BJ (cell line): ENCODE data around the gene SERPINE2. TPM values are rescaled to one million over a fixed set of nuclear protein-coding genes. Genes with fewer than 3 reads are reported as not detected.

Experiments
- CTCF ChIA-PET: fragments of 350-600 bp; formaldehyde crosslinking; extraction: SDS; loops from one replicate; lab custom pipeline; 2021; ENCODE audit warnings: antibody characterized with exemption, inconsistent platforms; lab: Yijun Ruan, JAX
- POLR2A ChIA-PET: fragments of 300-600 bp; sonication (Branson Sonifier 250); formaldehyde crosslinking; extraction: SDS; loops from one replicate; lab custom pipeline; 2021; ENCODE audit warnings: antibody characterized with exemption; lab: Charles Lee
- DNase-seq: peaks from one replicate; pipeline ENCODE4 v3.0.0-alpha.2; 2011; ENCODE audit warnings: low read depth
- H3K27me3 ChIP-seq: 2 replicates; pipeline ENCODE4 v1.6.0; 2011; ENCODE audit warnings: low read length; ENCODE audit not compliant: control insufficient read depth, insufficient read depth
- H3K36me3 ChIP-seq: 2 replicates; pipeline ENCODE4 v1.5.1; 2011; ENCODE audit warnings: low read length; ENCODE audit not compliant: control insufficient read depth, insufficient read depth
- H3K4me3 ChIP-seq: 2 replicates; pipeline ENCODE4 v1.5.1; 2011; ENCODE audit warnings: low read depth, mild to moderate bottlenecking, control low read depth, low read length
- polyA plus RNA-seq: library from polyadenylated mRNA; depleted of rRNA; stranded (reverse); fragments of >200 nt; gene quantifications from 2 replicates; pipeline ENCODE4 v1.2.3, GENCODE V29; 2011
- TF ChIP-seq, protein P1 (sequence below): IDR thresholded peaks from 2 replicates; pipeline ENCODE4 v1.5.1; 2011; ENCODE audit warnings: low read depth, mild to moderate bottlenecking, control low read depth, inconsistent platforms, low read length, moderate library complexity; ENCODE audit not compliant: insufficient read depth

The SERPINE2 gene
- polyA plus RNA-seq, 1 experiment, result 750 TPM

DNA sequence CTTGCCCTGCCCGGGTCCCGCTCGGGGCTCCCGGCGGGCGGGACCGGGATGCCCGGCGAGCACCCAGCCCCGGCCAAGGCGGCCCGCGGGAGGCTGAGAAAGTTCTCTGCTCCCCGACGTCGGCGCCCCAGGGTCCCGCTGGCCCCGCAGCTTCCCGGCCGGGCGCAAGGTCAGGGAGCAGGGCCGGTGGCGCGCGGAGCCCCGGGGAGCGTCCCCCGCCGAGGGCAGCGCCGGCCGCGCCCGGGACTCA lies 331 bp downstream of the SERPINE2 start:
- POLR2A ChIA-PET, result no interaction called here

DNA sequence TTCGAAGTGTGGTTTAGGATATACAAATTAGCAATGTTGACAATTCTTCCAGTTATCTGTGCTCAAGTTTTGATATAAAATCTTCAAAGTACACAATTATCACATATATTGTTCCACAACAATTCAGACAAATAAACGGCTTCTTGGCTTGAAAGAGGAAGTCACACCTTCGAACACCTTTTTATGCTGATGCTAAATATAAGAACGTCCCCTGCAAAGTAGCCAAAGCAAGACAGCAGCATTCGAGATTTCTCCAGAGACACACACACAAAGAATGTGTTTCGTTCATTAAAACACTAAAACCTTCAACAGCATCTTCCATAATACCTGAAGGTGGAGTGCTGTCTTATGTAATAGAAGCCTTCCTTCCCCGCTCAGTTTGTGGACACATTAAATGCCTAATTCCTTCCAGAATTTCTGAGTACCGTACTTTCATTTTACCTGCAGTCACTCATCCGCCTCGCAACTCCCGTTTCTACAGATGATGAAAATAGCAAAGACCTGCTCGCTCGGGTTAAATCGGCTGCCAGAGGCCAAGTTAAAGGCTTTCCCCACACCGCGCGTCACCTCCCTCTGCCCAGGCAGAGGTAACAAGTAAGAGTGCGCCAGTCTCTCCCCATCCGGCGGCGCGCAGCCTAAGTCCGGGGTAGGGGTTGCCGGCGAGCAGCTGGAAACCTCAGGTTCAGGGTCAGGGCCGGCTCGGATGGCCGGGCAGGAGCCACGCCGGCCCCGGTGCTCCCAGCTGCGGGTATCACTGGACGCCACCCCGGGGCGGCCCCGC lies 847 bp downstream of the SERPINE2 start:
- Histone ChIP-seq H3K36me3 (peaks cover 3% of the 10 kb centered on the region; the same call in 1 of the 2 replicates), H3K27me3 (no peaks in the 10 kb centered on the region), H3K4me3 (peak overlapping the region; percentile 72)
- no peak for DNase-seq
- CTCF ChIA-PET, result interaction anchor here (0.9 to 2.0 kb wide), 8 partner anchors 43 to 249 kb away, joined by 3 to 21 read pairs (median 4); no protein-coding TSS in a partner anchor
- POLR2A ChIA-PET, result no interaction called here
- TF ChIP-seq, protein P1, sequence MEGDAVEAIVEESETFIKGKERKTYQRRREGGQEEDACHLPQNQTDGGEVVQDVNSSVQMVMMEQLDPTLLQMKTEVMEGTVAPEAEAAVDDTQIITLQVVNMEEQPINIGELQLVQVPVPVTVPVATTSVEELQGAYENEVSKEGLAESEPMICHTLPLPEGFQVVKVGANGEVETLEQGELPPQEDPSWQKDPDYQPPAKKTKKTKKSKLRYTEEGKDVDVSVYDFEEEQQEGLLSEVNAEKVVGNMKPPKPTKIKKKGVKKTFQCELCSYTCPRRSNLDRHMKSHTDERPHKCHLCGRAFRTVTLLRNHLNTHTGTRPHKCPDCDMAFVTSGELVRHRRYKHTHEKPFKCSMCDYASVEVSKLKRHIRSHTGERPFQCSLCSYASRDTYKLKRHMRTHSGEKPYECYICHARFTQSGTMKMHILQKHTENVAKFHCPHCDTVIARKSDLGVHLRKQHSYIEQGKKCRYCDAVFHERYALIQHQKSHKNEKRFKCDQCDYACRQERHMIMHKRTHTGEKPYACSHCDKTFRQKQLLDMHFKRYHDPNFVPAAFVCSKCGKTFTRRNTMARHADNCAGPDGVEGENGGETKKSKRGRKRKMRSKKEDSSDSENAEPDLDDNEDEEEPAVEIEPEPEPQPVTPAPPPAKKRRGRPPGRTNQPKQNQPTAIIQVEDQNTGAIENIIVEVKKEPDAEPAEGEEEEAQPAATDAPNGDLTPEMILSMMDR, result no peak

More for the DNA sequence above, 331 bp downstream of the SERPINE2 start:
- DNase-seq, result no peak
- Histone ChIP-seq H3K27me3 (no peaks in the 10 kb centered on the region), H3K36me3 (peaks cover 3% of the 10 kb centered on the region; the same call in 1 of the 2 replicates), H3K4me3 (peak overlapping the region; percentile 72)
- CTCF ChIA-PET, result interaction anchor here (0.5 to 2.0 kb wide), 10 partner anchors 42 to 248 kb away, joined by 3 to 21 read pairs (median 4); no protein-coding TSS in a partner anchor
- TF ChIP-seq, protein P1, result no peak

DNA sequence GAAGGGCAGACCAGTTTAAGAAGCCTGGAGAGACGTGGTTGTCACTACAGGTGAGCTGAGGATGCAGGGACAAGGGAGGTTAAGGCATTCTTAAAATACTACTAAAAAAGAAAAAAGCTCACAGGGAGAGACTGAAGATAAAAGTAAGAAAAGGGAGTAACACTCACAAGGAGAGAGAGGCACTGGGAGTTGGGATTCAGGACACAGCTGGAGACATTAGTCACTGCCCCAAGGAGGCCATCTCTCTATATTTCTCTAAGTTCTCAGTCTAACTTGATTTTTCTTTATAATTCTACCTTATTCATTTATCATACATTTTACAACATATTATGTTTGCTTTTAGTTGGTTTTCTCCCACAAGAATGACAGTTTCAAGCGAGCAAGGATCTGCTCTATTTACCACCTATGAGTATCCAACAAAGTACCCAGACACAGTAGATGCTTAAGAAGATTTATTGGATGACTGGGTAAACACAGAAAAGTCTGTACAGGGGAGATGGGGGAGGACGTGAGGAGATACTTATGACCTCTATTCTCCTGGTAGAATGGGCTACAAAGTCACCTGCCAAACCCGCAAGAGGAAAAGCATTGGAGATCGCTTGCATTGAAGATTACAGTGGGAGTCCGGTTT lies 2.2 kb downstream of the SERPINE2 start:
- peaks cover 3% of the 10 kb centered on the region; the same call in 1 of the 2 replicates for H3K36me3 ChIP-seq
- peak overlapping the region; percentile 72 for H3K4me3 ChIP-seq
- no peak for DNase-seq
- TF ChIP-seq, protein P1, result no peak
- H3K27me3 ChIP-seq, result no peaks in the 10 kb centered on the region
- CTCF ChIA-PET, result interaction anchor here (0.6 to 1.6 kb wide), 4 partner anchors 10 to 250 kb away, joined by 3 to 14 read pairs (median 4); no protein-coding TSS in a partner anchor
- POLR2A ChIA-PET, result no interaction called here

GRCh38 chr2:224034017-224034416 lies 5.1 kb downstream of the SERPINE2 start:
- H3K4me3 ChIP-seq, result no peak overlapping the region
- ChIA-PET POLR2A (no interaction called here), CTCF (interaction anchor here (2.5 kb wide), 1 partner anchor 41 kb away, joined by 10 read pairs; no protein-coding TSS in a partner anchor)
- TF ChIP-seq, protein P1, result no peak
- no peak for DNase-seq
- no peaks in the 10 kb centered on the region for H3K27me3 ChIP-seq
- peaks cover 9% of the 10 kb centered on the region for H3K36me3 ChIP-seq

DNA sequence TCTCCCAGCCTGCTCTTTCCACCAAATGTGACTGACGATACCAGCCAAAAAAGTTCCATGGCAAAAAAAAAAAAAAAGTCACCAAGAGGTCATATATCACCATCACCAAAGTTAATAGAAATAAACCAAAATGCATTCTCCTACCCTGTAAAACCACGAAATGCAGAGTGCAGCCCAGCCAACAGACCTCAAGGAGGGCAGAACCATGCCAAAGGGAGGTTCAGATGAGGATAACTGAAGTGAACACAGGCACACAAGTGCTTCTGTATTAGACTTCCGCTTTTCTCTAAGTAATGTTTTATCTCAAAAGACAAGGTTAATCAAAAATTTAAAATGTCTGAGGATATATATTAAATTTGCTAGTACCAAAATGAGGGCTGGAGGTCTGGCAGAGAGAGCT lies 5.5 kb downstream of the SERPINE2 start:
- Histone ChIP-seq H3K4me3 (no peak overlapping the region), H3K36me3 (peaks cover 9% of the 10 kb centered on the region), H3K27me3 (no peaks in the 10 kb centered on the region)
- ChIA-PET CTCF (interaction anchor here (2.5 kb wide), 1 partner anchor 40 kb away, joined by 10 read pairs; no protein-coding TSS in a partner anchor), POLR2A (no interaction called here)
- TF ChIP-seq, protein P1, result no peak
- DNase-seq, result no peak
